Measurements from ENCODE around the gene TCEA2. TPM values are rescaled to one million over a fixed set of nuclear protein-coding genes. Genes with fewer than 3 reads are reported as not detected.
A peak's percentile ranks its signal among the peaks of the same experiment; 100 is the strongest.

TCEA2 gene
- total RNA-seq, 3 donors from 2014 or later, result 23.9 to 39.4 (median 26.6) TPM

DNA sequence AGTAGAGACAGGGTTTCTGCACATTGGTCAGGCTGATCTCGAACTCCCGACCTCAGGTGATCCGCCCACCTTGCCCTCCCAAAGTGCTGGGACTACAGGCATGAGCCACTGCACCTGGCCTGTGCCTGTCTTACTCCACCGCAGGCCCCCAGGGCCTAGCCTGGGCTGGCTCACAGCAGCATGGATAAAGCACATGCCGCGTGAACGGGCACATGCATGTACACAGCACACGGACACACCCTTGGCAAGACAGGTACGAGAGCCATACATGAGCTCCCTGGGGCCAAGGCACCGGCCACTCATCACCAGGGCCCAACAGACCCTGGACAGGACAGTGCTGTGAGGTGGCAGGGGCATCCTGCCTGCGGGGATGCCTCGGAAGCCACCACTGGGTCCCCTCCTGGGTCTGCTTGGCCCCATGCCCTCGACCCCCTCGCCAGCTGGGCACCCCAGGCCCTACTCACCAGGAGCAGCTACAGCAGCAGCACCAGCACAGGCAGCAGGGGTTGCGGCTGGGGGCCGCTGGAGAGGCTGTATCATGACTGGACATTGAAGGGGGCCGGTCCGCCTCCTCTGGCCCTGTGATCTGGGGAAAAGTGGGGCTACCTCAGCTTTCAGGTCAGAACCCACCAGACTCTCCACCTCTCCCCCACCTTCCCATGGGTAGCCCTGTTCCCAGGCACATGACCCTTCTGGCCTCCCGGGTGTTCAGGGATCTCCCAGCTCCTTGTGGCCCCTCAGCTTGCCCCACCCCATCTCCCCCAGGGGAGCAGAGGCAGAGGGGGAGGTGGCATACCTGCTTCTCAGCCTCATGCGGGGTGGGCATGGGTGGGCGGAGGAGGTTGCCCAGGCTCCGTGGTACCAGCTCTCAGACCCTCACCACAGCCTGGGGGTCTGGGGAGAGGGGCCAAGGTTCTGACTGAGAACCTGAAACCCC, 13.3 kb downstream of the TCEA2 start:
- TF ChIP-seq, protein P1, sequence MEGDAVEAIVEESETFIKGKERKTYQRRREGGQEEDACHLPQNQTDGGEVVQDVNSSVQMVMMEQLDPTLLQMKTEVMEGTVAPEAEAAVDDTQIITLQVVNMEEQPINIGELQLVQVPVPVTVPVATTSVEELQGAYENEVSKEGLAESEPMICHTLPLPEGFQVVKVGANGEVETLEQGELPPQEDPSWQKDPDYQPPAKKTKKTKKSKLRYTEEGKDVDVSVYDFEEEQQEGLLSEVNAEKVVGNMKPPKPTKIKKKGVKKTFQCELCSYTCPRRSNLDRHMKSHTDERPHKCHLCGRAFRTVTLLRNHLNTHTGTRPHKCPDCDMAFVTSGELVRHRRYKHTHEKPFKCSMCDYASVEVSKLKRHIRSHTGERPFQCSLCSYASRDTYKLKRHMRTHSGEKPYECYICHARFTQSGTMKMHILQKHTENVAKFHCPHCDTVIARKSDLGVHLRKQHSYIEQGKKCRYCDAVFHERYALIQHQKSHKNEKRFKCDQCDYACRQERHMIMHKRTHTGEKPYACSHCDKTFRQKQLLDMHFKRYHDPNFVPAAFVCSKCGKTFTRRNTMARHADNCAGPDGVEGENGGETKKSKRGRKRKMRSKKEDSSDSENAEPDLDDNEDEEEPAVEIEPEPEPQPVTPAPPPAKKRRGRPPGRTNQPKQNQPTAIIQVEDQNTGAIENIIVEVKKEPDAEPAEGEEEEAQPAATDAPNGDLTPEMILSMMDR (IDR thresholded peaks at IDR 0.05), result no peak
- no peak for TF ChIP-seq POLR2A (IDR thresholded peaks at IDR 0.05)
- no peak for TF ChIP-seq POLR2AphosphoS5 (IDR thresholded peaks at IDR 0.05)
- H3K27me3 ChIP-seq, result no peaks in the 10 kb centered on the region
- no peaks in the 10 kb centered on the region for H3K36me3 ChIP-seq
- no peak for DNase-seq (ENCODE audit: low spot score in 2 of 2)
- no peaks in the 10 kb centered on the region for H3K9me3 ChIP-seq
- no peak overlapping the region for H3K27ac ChIP-seq
- H3K4me1 ChIP-seq, result peaks cover 8 to 9% of the 10 kb centered on the region in 2 donors
- intact Hi-C loops (cut with DNase I; ENCODE audit: low total_unique reads), result no loop called here
- peak overlapping the region in 2 of 3 donors; percentile 11 to 60 for H3K4me3 ChIP-seq

DNA sequence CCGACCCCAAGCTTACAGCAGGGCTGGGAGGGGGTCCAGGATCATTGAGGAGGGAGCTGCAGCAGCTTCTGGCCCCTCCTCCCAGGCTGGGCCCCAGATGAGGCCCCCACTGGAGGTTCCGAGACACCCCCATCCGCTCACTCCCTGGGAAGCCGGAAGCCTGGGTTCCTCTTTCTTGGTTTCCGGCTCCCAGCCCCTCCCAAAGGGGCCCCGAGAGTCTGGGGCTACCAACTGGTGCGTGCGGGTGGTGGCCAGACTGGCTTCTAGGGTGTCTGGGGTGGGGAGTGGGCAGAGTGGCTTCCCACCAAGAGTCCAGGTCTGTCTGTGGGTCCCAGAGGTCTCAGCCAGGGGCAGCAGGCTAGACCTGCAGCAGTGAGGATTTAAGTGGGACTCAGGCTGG, 14.1 kb downstream of the TCEA2 start:
- no peak overlapping the region for H3K27ac ChIP-seq
- no peak for DNase-seq (ENCODE audit: low spot score in 2 of 2)
- TF ChIP-seq, protein P1 (IDR thresholded peaks at IDR 0.05), result no peak
- no peak for TF ChIP-seq POLR2A (IDR thresholded peaks at IDR 0.05)
- TF ChIP-seq POLR2AphosphoS5 (IDR thresholded peaks at IDR 0.05), result no peak

DNA sequence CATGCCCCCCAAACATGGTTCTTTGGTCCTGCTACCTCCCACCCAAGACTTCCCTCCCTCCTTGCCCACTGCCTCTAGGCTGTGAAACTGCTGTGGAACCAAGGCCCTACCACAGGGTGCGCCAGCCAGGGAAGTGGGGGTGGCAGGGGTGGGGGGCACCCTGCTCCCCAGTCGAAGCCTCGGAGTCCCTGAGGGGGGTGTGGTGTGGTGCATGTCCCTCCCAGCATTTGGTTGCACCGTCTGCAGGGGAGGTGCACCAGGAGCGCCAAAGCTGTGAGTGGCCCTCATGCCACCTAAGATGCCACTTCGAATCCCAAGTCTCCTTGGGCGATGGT, 14.5 kb downstream of the TCEA2 start:
- Histone ChIP-seq H3K36me3 (no peaks in the 10 kb centered on the region), H3K27me3 (no peaks in the 10 kb centered on the region), H3K4me1 (peaks cover 8 to 9% of the 10 kb centered on the region in 2 donors), H3K4me3 (peak overlapping the region; percentile 60 to 78 (median 72)), H3K9me3 (no peaks in the 10 kb centered on the region), H3K27ac (no peak overlapping the region)
- intact Hi-C loops (cut with DNase I; ENCODE audit: low total_unique reads), result no loop called here
- no peak for DNase-seq (ENCODE audit: low spot score in 2 of 2)
- TF ChIP-seq POLR2AphosphoS5 (IDR thresholded peaks at IDR 0.05) (no peak), POLR2A (IDR thresholded peaks at IDR 0.05) (no peak)
- TF ChIP-seq, protein P1 (IDR thresholded peaks at IDR 0.05), result no peak

More for the DNA sequence above, 14.1 kb downstream of the TCEA2 start:
- peak overlapping the region; percentile 60 to 78 (median 72) for H3K4me3 ChIP-seq
- no peaks in the 10 kb centered on the region for H3K27me3 ChIP-seq
- intact Hi-C loops (cut with DNase I; ENCODE audit: low total_unique reads), result no loop called here
- no peaks in the 10 kb centered on the region for H3K36me3 ChIP-seq
- H3K9me3 ChIP-seq, result no peaks in the 10 kb centered on the region
- H3K4me1 ChIP-seq, result peaks cover 8 to 9% of the 10 kb centered on the region in 2 donors

DNA sequence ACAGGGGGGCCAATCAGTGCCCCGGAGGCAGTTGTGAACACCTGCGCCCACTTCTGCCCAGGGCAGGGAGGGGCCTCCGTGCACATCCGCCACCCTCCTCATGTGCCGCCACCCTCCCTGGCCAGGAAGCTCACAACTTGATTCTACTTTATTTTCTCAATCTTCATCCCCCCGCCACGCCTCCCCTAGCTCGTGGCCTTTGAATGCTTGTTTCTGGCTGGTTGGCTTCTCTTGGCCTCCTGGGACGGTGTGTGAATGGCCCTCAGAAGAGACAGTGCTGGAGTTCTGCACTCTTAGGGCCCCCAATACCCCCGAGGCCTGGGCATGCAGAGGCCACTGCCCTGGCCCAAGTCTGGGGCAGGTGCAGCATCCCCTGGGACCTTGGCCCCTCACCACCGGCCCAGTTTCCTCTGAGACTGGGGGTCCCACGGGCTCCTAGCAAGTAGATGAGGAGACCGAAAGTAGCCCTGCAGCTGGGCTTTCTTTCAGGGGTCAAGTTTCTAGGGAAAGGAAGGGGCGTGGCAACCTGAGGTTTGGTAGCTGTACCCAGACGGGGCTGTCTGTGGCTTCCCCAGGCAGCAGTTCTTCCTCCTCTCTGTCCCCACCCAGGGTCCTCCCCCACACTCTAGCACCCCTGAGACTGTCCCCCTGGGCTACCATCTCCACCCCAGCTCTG, 15.0 kb downstream of the TCEA2 start:
- intact Hi-C loops (cut with DNase I; ENCODE audit: low total_unique reads), result no loop called here
- no peak for DNase-seq (ENCODE audit: low spot score in 2 of 2)
- Histone ChIP-seq H3K4me1 (peaks cover 8 to 9% of the 10 kb centered on the region in 2 donors), H3K36me3 (no peaks in the 10 kb centered on the region), H3K4me3 (peak overlapping the region; percentile 60 to 78 (median 72)), H3K27me3 (no peaks in the 10 kb centered on the region), H3K9me3 (no peaks in the 10 kb centered on the region), H3K27ac (peak overlapping the region in 1 of 2 donors; percentile 19)
- TF ChIP-seq, protein P1 (IDR thresholded peaks at IDR 0.05), result no peak
- no peak for TF ChIP-seq POLR2A (IDR thresholded peaks at IDR 0.05)
- TF ChIP-seq POLR2AphosphoS5 (IDR thresholded peaks at IDR 0.05), result no peak

DNA sequence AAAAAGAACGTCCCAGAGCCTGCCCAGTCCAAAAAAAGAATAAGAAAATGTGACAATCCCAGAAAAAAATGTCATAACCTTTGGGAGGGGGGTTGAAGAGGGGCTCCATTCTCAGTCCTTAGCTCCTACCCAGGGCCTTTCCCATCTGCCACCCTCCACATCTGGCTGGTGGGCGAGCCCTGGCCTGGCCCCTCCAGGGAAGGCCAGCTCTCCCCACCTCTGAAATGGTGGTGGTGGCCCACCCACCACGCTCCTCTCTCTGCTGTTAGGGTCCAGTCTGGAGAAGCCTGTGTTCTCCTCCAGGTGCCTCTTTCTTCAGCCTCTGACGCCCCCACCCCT, 15.9 kb downstream of the TCEA2 start:
- no peaks in the 10 kb centered on the region for H3K27me3 ChIP-seq
- TF ChIP-seq, protein P1 (IDR thresholded peaks at IDR 0.05), result no peak
- no peak for TF ChIP-seq POLR2AphosphoS5 (IDR thresholded peaks at IDR 0.05)
- TF ChIP-seq POLR2A (IDR thresholded peaks at IDR 0.05), result no peak
- no peaks in the 10 kb centered on the region for H3K9me3 ChIP-seq
- intact Hi-C loops (cut with DNase I; ENCODE audit: low total_unique reads), result no loop called here
- peak overlapping the region; percentile 74 to 77 for H3K27ac ChIP-seq
- peaks cover 9 to 11% of the 10 kb centered on the region in 2 donors for H3K4me1 ChIP-seq
- H3K4me3 ChIP-seq, result peak overlapping the region; percentile 60 to 78 (median 72)
- DNase-seq (ENCODE audit: low spot score in 2 of 2), result no peak
- no peaks in the 10 kb centered on the region for H3K36me3 ChIP-seq
